Measurements from ENCODE around the gene DCANP1. TPM values are rescaled to one million over a fixed set of nuclear protein-coding genes. Genes with fewer than 3 reads are reported as not detected.

The DCANP1 gene
- total and polyA plus RNA-seq, 10 of the 15 experiments (the other 5 are each of a cell fraction or from before 2014, with no cell fraction given), result 0.01 TPM; not detected in 9

GRCh38 chr5:135398855-135399793, 48.0 kb downstream of the DCANP1 start, which contains the start of gene MACROH2A1 (continued):
- TF ChIP-seq E2F4 (IDR thresholded peaks at IDR 0.05; ENCODE audit: low read depth, low read length) (0 out of 2 replicates have a peak, but pooled peaks have one; percentile 42), GABPA (IDR thresholded peaks at IDR 0.05; ENCODE audit: low read depth) (peak; percentile 62), CHD1 (IDR thresholded peaks at IDR 0.05; ENCODE audit: low read depth, low read length) (0 out of 2 replicates have a peak, but pooled peaks have one; percentile 40), ZNF207 (IDR thresholded peaks at IDR 0.05; ENCODE audit: borderline replicate concordance) (peak; percentile 70; the same call in 1 of the 2 replicates), DPF2 (IDR thresholded peaks at IDR 0.05) (peak; percentile 98), CHD2 (IDR thresholded peaks at IDR 0.05; ENCODE audit: borderline replicate concordance, low read depth, low read length) (peak; percentile 55; the same call in 1 of the 2 replicates), BACH1 (IDR thresholded peaks at IDR 0.05; ENCODE audit: borderline replicate concordance) (peak; percentile 71; the same call in 1 of the 2 replicates), ZSCAN29 (IDR thresholded peaks at IDR 0.05) (0 out of 2 replicates have a peak, but pooled peaks have one; percentile 28), NR2C1 (IDR thresholded peaks at IDR 0.05) (peak; percentile 91), RB1 (IDR thresholded peaks at IDR 0.05; ENCODE audit: borderline replicate concordance) (peak; percentile 98; the same call in 1 of the 2 replicates), YY1 (IDR thresholded peaks at IDR 0.05; ENCODE audit: low read depth, low read length) (0 out of 2 replicates have a peak, but pooled peaks have one; percentile 32), HDAC6 (IDR thresholded peaks at IDR 0.05; ENCODE audit: unreplicated experiment) (peak; percentile 17), KLF5 (IDR thresholded peaks at IDR 0.05; ENCODE audit: partially characterized antibody) (peak; percentile 31), EGR1 (IDR thresholded peaks at IDR 0.05; ENCODE audit: borderline replicate concordance in 1 of 2, low read depth in 2 of 2, low read length in 2 of 2) (peak in 1 of 2 experiments; percentile 62; a peak in 1 of 3 replicates), HDGF (IDR thresholded peaks at IDR 0.05) (peak; percentile 57; the same call in 1 of the 2 replicates)
- TF ChIP-seq, protein P1, sequence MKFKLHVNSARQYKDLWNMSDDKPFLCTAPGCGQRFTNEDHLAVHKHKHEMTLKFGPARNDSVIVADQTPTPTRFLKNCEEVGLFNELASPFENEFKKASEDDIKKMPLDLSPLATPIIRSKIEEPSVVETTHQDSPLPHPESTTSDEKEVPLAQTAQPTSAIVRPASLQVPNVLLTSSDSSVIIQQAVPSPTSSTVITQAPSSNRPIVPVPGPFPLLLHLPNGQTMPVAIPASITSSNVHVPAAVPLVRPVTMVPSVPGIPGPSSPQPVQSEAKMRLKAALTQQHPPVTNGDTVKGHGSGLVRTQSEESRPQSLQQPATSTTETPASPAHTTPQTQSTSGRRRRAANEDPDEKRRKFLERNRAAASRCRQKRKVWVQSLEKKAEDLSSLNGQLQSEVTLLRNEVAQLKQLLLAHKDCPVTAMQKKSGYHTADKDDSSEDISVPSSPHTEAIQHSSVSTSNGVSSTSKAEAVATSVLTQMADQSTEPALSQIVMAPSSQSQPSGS (IDR thresholded peaks at IDR 0.05; ENCODE audit: low read length), result no peak
- TF ChIP-seq, protein P2, sequence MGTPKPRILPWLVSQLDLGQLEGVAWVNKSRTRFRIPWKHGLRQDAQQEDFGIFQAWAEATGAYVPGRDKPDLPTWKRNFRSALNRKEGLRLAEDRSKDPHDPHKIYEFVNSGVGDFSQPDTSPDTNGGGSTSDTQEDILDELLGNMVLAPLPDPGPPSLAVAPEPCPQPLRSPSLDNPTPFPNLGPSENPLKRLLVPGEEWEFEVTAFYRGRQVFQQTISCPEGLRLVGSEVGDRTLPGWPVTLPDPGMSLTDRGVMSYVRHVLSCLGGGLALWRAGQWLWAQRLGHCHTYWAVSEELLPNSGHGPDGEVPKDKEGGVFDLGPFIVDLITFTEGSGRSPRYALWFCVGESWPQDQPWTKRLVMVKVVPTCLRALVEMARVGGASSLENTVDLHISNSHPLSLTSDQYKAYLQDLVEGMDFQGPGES (IDR thresholded peaks at IDR 0.05), result no peak
- TF ChIP-seq, protein P3, sequence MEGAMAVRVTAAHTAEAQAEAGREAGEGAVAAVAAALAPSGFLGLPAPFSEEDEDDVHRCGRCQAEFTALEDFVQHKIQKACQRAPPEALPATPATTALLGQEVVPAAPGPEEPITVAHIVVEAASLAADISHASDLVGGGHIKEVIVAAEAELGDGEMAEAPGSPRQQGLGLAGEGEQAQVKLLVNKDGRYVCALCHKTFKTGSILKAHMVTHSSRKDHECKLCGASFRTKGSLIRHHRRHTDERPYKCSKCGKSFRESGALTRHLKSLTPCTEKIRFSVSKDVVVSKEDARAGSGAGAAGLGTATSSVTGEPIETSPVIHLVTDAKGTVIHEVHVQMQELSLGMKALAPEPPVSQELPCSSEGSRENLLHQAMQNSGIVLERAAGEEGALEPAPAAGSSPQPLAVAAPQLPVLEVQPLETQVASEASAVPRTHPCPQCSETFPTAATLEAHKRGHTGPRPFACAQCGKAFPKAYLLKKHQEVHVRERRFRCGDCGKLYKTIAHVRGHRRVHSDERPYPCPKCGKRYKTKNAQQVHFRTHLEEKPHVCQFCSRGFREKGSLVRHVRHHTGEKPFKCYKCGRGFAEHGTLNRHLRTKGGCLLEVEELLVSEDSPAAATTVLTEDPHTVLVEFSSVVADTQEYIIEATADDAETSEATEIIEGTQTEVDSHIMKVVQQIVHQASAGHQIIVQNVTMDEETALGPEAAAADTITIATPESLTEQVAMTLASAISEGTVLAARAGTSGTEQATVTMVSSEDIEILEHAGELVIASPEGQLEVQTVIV (IDR thresholded peaks at IDR 0.05; ENCODE audit: borderline replicate concordance, partially characterized antibody), result no peak
- TF ChIP-seq, protein P4, sequence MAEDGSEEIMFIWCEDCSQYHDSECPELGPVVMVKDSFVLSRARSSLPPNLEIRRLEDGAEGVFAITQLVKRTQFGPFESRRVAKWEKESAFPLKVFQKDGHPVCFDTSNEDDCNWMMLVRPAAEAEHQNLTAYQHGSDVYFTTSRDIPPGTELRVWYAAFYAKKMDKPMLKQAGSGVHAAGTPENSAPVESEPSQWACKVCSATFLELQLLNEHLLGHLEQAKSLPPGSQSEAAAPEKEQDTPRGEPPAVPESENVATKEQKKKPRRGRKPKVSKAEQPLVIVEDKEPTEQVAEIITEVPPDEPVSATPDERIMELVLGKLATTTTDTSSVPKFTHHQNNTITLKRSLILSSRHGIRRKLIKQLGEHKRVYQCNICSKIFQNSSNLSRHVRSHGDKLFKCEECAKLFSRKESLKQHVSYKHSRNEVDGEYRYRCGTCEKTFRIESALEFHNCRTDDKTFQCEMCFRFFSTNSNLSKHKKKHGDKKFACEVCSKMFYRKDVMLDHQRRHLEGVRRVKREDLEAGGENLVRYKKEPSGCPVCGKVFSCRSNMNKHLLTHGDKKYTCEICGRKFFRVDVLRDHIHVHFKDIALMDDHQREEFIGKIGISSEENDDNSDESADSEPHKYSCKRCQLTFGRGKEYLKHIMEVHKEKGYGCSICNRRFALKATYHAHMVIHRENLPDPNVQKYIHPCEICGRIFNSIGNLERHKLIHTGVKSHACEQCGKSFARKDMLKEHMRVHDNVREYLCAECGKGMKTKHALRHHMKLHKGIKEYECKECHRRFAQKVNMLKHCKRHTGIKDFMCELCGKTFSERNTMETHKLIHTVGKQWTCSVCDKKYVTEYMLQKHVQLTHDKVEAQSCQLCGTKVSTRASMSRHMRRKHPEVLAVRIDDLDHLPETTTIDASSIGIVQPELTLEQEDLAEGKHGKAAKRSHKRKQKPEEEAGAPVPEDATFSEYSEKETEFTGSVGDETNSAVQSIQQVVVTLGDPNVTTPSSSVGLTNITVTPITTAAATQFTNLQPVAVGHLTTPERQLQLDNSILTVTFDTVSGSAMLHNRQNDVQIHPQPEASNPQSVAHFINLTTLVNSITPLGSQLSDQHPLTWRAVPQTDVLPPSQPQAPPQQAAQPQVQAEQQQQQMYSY (CRISPR knock-in tag; IDR thresholded peaks at IDR 0.05), result no peak

Measured in GM12878 (cell line).